Progenitor cell of endocrine pancreas (in vitro differentiated cells): ENCODE data around the gene CLCF1. TPM values are rescaled to one million over a fixed set of nuclear protein-coding genes. Genes with fewer than 3 reads are reported as not detected.

Source experiments
- DNase-seq: peaks from one replicate; pipeline ENCODE4 v3.0.0; 2021; ENCODE audit warnings: low spot score; ENCODE audit not compliant: unreplicated experiment
- H3K27ac Mint-ChIP-seq: 2 replicates; pipeline ENCODE4 v1.8.0; 2021; ENCODE audit warnings: mild to moderate bottlenecking, moderate library complexity, mixed read lengths
- H3K27me3 Mint-ChIP-seq: 2 replicates; pipeline ENCODE4 v1.8.0; 2021; ENCODE audit warnings: mixed read lengths
- H3K36me3 Mint-ChIP-seq: 2 replicates; pipeline ENCODE4 v1.8.0; 2022; ENCODE audit warnings: mixed read lengths; ENCODE audit not compliant: insufficient read depth
- H3K4me1 Mint-ChIP-seq: 2 replicates; pipeline ENCODE4 v1.8.0; 2021; ENCODE audit warnings: low read depth, mixed read lengths
- H3K4me3 Mint-ChIP-seq: 2 replicates; pipeline ENCODE4 v1.8.0; 2021; ENCODE audit warnings: low read depth, mild to moderate bottlenecking, moderate library complexity, mixed read lengths
- H3K9me3 Mint-ChIP-seq: 2 replicates; pipeline ENCODE4 v1.8.0; 2021; ENCODE audit warnings: low read depth, mixed read lengths
- total RNA-seq: library from RNA; stranded (reverse); gene quantifications from 2 replicates; pipeline ENCODE4 v1.2.1, GENCODE V29; 2021
- TF ChIP-seq, protein P1 (sequence below): fragments of 200-600 bp; sonication (generic); IDR thresholded peaks from one replicate; pipeline ENCODE4 v1.5.0; 2021; ENCODE audit warnings: antibody characterized with exemption, mild to moderate bottlenecking; ENCODE audit not compliant: unreplicated experiment

CLCF1 gene
- total RNA-seq, 1 donor from 2014 or later = 6.9 TPM

GRCh38 chr11:67375320-67376055, 2.1 kb upstream of the CLCF1 start:
- no peak for DNase-seq
- peaks cover 27% of the 10 kb centered on the region for H3K4me1 Mint-ChIP-seq

GRCh38 chr11:67374571-67375281, 1.3 kb upstream of the CLCF1 start:
- H3K4me1 Mint-ChIP-seq = peaks cover 31% of the 10 kb centered on the region

More at GRCh38 chr11:67375320-67376055, 2.1 kb upstream of the CLCF1 start:
- peaks cover 17% of the 10 kb centered on the region for H3K27me3 Mint-ChIP-seq
- TF ChIP-seq, protein P1, sequence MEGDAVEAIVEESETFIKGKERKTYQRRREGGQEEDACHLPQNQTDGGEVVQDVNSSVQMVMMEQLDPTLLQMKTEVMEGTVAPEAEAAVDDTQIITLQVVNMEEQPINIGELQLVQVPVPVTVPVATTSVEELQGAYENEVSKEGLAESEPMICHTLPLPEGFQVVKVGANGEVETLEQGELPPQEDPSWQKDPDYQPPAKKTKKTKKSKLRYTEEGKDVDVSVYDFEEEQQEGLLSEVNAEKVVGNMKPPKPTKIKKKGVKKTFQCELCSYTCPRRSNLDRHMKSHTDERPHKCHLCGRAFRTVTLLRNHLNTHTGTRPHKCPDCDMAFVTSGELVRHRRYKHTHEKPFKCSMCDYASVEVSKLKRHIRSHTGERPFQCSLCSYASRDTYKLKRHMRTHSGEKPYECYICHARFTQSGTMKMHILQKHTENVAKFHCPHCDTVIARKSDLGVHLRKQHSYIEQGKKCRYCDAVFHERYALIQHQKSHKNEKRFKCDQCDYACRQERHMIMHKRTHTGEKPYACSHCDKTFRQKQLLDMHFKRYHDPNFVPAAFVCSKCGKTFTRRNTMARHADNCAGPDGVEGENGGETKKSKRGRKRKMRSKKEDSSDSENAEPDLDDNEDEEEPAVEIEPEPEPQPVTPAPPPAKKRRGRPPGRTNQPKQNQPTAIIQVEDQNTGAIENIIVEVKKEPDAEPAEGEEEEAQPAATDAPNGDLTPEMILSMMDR = no peak
- no peaks in the 10 kb centered on the region for H3K9me3 Mint-ChIP-seq
- no peak overlapping the region for H3K27ac Mint-ChIP-seq
- no peak overlapping the region for H3K4me3 Mint-ChIP-seq
- H3K36me3 Mint-ChIP-seq = no peaks in the 10 kb centered on the region

DNA sequence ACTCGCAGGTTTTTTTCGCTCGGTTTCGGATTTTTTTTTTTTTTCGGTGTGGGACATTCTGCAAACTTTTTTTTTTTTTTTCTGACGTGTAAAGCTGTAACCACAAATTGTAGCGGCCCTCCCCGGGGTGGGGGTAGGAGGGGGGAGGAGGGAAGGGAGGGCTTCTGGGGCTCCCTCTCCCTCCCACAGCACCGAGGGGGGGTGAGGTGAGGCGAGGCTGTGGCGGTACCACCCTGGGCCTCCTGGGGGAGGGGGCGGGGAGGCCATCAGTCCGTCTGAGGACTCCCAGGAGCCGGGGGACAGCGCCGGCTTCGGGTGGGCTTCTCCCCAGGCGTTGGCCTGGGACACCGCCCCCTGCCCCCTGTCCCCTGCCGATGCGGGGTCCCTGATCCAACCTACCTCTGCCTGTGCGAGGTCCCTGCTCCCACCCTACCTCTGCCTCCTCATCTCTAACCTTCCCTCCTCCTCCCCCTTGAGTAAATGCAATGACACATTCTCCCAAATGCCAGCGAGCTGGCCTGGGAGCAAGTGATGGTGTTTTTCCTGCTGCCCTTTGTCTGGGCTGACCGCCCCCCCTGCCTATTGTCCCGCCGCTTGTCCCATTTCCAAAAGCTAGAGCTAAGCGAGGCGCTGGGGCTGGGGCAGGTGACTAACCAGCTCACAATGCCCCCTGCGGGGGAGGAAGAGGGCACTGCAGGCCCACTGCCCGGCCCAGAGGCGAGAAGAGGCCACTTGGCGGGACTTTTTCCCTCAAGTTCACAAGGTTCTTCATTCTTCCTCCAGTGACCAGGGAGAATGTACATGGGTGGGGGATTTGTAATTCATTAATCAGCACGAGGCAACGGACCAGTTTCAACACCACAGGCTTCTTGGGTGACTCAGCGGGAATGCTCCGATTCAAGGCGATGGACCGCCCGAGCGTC, 511 bp upstream of the CLCF1 start:
- Mint-ChIP-seq H3K4me1 (peaks cover 32% of the 10 kb centered on the region), H3K9me3 (no peaks in the 10 kb centered on the region), H3K27me3 (peaks cover 17% of the 10 kb centered on the region), H3K4me3 (peak overlapping the region; percentile 92), H3K27ac (peak overlapping the region; percentile 98), H3K36me3 (no peaks in the 10 kb centered on the region)
- TF ChIP-seq, protein P1 = peak; percentile 66
- DNase-seq = peak; percentile 76

More at GRCh38 chr11:67374571-67375281, 1.3 kb upstream of the CLCF1 start:
- H3K4me3 Mint-ChIP-seq = peak overlapping the region; percentile 92
- DNase-seq = no peak
- H3K36me3 Mint-ChIP-seq = no peaks in the 10 kb centered on the region
- TF ChIP-seq, protein P1 = no peak
- no peaks in the 10 kb centered on the region for H3K9me3 Mint-ChIP-seq
- H3K27me3 Mint-ChIP-seq = peaks cover 17% of the 10 kb centered on the region
- H3K27ac Mint-ChIP-seq = peak overlapping the region; percentile 98

DNA sequence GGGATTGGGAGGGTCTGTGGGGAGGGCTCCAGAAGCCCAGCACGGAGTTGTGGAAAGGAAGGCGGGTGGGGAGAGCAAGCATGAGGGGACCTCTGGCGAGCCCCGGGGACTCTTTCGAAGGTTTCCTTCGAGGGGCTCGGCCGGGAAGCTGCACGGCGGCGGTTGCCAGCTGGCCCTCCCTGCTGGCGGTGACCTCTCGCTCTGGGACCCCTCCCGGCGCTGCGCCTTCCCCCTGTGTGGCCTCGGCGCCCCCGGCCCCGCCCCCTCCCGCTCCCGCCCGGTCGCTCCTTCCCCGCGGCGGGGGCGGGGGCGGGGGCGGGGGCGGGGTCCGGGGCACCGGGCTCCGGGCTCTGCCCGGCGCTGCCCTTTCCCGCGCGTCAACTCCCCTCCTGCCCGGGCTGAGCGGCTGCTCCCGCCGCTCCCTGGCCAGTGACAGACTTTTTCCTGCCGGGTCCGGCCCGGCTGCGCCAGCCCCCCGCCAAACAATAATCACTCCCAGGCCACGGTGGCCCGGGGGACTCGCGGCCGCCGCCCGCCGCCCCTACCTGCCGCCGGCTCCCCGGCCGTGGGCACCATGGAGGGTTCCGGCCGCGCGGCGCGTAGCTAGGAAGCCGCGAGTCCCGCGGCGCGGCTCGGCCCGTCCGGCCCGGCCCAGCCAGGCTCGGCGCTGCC, 941 bp downstream of the CLCF1 start:
- H3K36me3 Mint-ChIP-seq = no peaks in the 10 kb centered on the region
- peaks cover 14% of the 10 kb centered on the region for H3K27me3 Mint-ChIP-seq
- H3K9me3 Mint-ChIP-seq = no peaks in the 10 kb centered on the region
- peak; percentile 36 for DNase-seq
- TF ChIP-seq, protein P1 = no peak
- peak overlapping the region; percentile 75 for H3K4me3 Mint-ChIP-seq
- H3K27ac Mint-ChIP-seq = no peak overlapping the region
- H3K4me1 Mint-ChIP-seq = peaks cover 32% of the 10 kb centered on the region
